SU-DHL-6 (cell line): Measurements from ENCODE around the gene NAA80.

Source experiments
- H2AFZ ChIP-seq: fragments of 200-600 bp; sonication (generic); 2 replicates; pipeline ENCODE4 v1.6.1; 2014; ENCODE audit warnings: low read depth, mild to moderate bottlenecking, moderate library complexity, mixed read lengths, antibody characterized with exemption, low read length; ENCODE audit not compliant: severe bottlenecking
- H3F3A ChIP-seq: fragments of 200-600 bp; shearing (Covaris generic); 2 replicates; pipeline ENCODE4 v1.6.0; 2016; ENCODE audit warnings: antibody characterized with exemption, mild to moderate bottlenecking; ENCODE audit not compliant: insufficient read depth
- H3K27ac ChIP-seq: fragments of 200-600 bp; sonication (generic); 2 replicates; pipeline ENCODE4 v1.5.1; 2016; ENCODE audit warnings: low read depth, mild to moderate bottlenecking, low read length, moderate library complexity, mixed read lengths
- H3K27me3 ChIP-seq: fragments of 200-600 bp; sonication (generic), shearing (Covaris generic); 2 replicates; pipeline ENCODE4 v1.6.0; 2014; ENCODE audit warnings: mild to moderate bottlenecking, low read length
- H3K36me3 ChIP-seq: fragments of 200-600 bp; sonication (generic); 2 replicates; pipeline ENCODE4 v1.6.1; 2014; ENCODE audit warnings: mild to moderate bottlenecking, low read length, mixed read lengths
- H3K4me2 ChIP-seq: fragments of 300-600, 200-600 bp; shearing (Covaris generic), sonication (generic); 2 replicates; pipeline ENCODE4 v1.6.0; 2014; ENCODE audit warnings: low read length, low read depth, mild to moderate bottlenecking; ENCODE audit not compliant: poor library complexity, severe bottlenecking
- H3K4me3 ChIP-seq: fragments of 200-600 bp; sonication (generic); 2 replicates; pipeline ENCODE4 v1.5.1; 2014; ENCODE audit warnings: antibody characterized with exemption, low read length, mild to moderate bottlenecking, mixed read lengths; ENCODE audit not compliant: insufficient read depth, poor library complexity, severe bottlenecking
- H3K79me2 ChIP-seq: fragments of 200-600 bp; sonication (generic); 2 replicates; pipeline ENCODE4 v1.6.1; 2014; ENCODE audit warnings: mild to moderate bottlenecking, low read length, moderate library complexity; ENCODE audit not compliant: insufficient read depth
- H3K9ac ChIP-seq: fragments of 200-600 bp; sonication (generic); 2 replicates; pipeline ENCODE4 v1.7.0; 2014; ENCODE audit warnings: mild to moderate bottlenecking, low read length
- H3K9me2 ChIP-seq: fragments of 200-600 bp; sonication (generic); replicated peaks from 2 replicates; pipeline ENCODE4 v1.6.1; 2014; ENCODE audit warnings: low read length; ENCODE audit not compliant: insufficient read depth
- H3K9me3 ChIP-seq: fragments of 200-600 bp; sonication (generic); 2 replicates; pipeline ENCODE4 v1.6.1; 2014; ENCODE audit warnings: low read length, mixed read lengths; ENCODE audit not compliant: insufficient read depth
- H4K20me1 ChIP-seq: fragments of 200-600 bp; sonication (generic); 2 replicates; pipeline ENCODE4 v1.6.1; 2014; ENCODE audit warnings: low read depth, mild to moderate bottlenecking, antibody characterized with exemption, low read length, moderate library complexity, mixed read lengths
- EZH2phosphoT487 ChIP-seq: fragments of 200-600 bp; sonication (generic), shearing (Covaris generic); conservative IDR thresholded peaks from 2 replicates; pipeline ENCODE4 v1.6.1; 2018; ENCODE audit warnings: mild to moderate bottlenecking, antibody characterized with exemption, low read length, moderate library complexity, mixed read lengths
- TF ChIP-seq, protein P1 (sequence below): fragments of 200-600 bp; sonication (generic); IDR thresholded peaks from one replicate; pipeline ENCODE4 v1.5.1; 2017; ENCODE audit warnings: antibody characterized with exemption, mild to moderate bottlenecking, low read length, moderate library complexity; ENCODE audit not compliant: insufficient read depth, poor library complexity, severe bottlenecking

NAA80 gene

DNA sequence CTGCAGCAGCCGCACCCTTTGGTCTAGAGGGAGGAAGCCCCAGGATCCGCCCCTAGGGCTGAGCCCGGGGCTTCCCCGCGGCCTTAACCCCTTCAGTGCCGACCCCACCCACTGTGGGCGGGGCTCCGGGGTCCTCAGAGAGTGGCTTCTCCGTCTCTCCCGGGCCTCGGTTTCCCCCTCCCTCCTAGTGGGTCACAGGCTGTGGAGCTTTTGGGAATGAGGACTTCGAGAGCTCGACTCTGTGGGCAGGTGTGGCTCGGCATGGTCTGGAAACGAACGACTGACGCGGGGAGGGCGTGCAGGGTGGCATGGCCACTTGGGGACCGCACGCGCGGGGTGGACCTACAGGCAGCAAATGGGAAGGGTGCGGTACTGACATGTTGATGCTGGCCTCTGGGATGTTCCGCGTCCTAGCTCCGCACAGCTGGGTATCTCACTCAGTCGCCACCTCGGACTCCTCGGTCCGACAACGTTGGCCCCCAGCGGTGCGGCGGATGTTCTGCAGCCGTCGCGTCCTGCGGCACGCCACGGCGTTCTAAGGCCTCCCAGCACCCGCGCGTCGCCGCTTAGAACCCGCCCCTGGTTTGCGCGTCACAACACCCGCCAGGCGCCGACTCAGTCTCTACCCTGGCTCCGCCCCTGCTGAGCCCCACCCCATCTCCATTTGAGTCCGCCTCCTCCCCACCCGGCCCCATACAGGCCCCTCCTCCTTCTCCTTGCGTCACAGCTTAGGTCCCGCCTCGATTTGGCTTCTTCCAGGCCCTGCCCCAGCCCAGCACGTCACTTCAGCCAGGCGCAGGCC lies at the start of gene NAA80, which contains the start of gene HYAL3:
TSS of gene NAA80 (minus strand) at position 570 of the 802 bp plus-strand sequence. CDS start 1,942 bp downstream, outside the sequence.
TSS of gene HYAL3 (minus strand) at position 570 of the 802 bp plus-strand sequence. CDS start 3,803 bp downstream, outside the sequence.
- no peaks in the 10 kb centered on the region for H3K79me2 ChIP-seq
- H3K4me2 ChIP-seq: peak within 1 kb of the TSS; percentile 79
- no peaks in the 10 kb centered on the region for H3K9me2 ChIP-seq
- H3K4me3 ChIP-seq: peak within 1 kb of the TSS; percentile 81
- H3K27me3 ChIP-seq: no peaks in the 10 kb centered on the region
- H3F3A ChIP-seq: no peaks in the 10 kb centered on the region
- H3K9ac ChIP-seq: peak within 1 kb of the TSS; percentile 74
- H3K27ac ChIP-seq: peak within 1 kb of the TSS; percentile 45
- no peaks in the 10 kb centered on the region for H3K9me3 ChIP-seq
- H2AFZ ChIP-seq: peak within 1 kb of the TSS; percentile 89
- no peak for TF ChIP-seq EZH2phosphoT487
- TF ChIP-seq, protein P1, sequence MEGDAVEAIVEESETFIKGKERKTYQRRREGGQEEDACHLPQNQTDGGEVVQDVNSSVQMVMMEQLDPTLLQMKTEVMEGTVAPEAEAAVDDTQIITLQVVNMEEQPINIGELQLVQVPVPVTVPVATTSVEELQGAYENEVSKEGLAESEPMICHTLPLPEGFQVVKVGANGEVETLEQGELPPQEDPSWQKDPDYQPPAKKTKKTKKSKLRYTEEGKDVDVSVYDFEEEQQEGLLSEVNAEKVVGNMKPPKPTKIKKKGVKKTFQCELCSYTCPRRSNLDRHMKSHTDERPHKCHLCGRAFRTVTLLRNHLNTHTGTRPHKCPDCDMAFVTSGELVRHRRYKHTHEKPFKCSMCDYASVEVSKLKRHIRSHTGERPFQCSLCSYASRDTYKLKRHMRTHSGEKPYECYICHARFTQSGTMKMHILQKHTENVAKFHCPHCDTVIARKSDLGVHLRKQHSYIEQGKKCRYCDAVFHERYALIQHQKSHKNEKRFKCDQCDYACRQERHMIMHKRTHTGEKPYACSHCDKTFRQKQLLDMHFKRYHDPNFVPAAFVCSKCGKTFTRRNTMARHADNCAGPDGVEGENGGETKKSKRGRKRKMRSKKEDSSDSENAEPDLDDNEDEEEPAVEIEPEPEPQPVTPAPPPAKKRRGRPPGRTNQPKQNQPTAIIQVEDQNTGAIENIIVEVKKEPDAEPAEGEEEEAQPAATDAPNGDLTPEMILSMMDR: peak; percentile 18
- H3K36me3 ChIP-seq: no peaks in the 10 kb centered on the region
- H4K20me1 ChIP-seq: no peaks in the 10 kb centered on the region

- Histone ChIP-seq H3K9me2 (no peaks in the 10 kb centered on the region), H3K27ac (no peak overlapping the region), H4K20me1 (no peaks in the 10 kb centered on the region), H3F3A (no peaks in the 10 kb centered on the region), H2AFZ (no peak overlapping the region), H3K9ac (no peak overlapping the region), H3K27me3 (no peaks in the 10 kb centered on the region), H3K4me2 (no peak overlapping the region), H3K4me3 (no peak overlapping the region), H3K9me3 (no peaks in the 10 kb centered on the region), H3K79me2 (peaks cover 16% of the 10 kb centered on the region), H3K36me3 (no peaks in the 10 kb centered on the region)
- no peak for TF ChIP-seq EZH2phosphoT487
- TF ChIP-seq, protein P1: peak; percentile 63
Measured at GRCh38 chr3:50347187-50347813, 48.1 kb upstream of the NAA80 start.

GRCh38 chr3:50345586-50346234 lies 46.5 kb upstream of the NAA80 start, which contains the start of gene ZMYND10:
Gene ZMYND10, minus strand, starts transcription at chr3:50345732. Its CDS starts 153 bp downstream, at chr3:50345579.
- no peaks in the 10 kb centered on the region for H3F3A ChIP-seq
- TF ChIP-seq EZH2phosphoT487: no peak
- TF ChIP-seq, protein P1: no peak
- H2AFZ ChIP-seq: no peak within 1 kb of the TSS
- no peaks in the 10 kb centered on the region for H3K36me3 ChIP-seq
- peak within 1 kb of the TSS; percentile 48 for H3K4me2 ChIP-seq
- H3K9me2 ChIP-seq: no peaks in the 10 kb centered on the region
- H3K9me3 ChIP-seq: no peaks in the 10 kb centered on the region
- H4K20me1 ChIP-seq: no peaks in the 10 kb centered on the region
- H3K79me2 ChIP-seq: peaks cover 11% of the 10 kb centered on the region; the same call in 1 of the 2 replicates
- H3K9ac ChIP-seq: peak within 1 kb of the TSS; percentile 45; the same call in 1 of the 2 replicates
- H3K4me3 ChIP-seq: no peak within 1 kb of the TSS
- no peaks in the 10 kb centered on the region for H3K27me3 ChIP-seq
- no peak within 1 kb of the TSS for H3K27ac ChIP-seq
